ENCODE measurements around the gene SLC34A2. TPM values are rescaled to one million over a fixed set of nuclear protein-coding genes. Genes with fewer than 3 reads are reported as not detected.

SLC34A2 gene
- total and polyA plus RNA-seq, 11 donors = 0.04 to 5.5 TPM; not detected in 9

DNA sequence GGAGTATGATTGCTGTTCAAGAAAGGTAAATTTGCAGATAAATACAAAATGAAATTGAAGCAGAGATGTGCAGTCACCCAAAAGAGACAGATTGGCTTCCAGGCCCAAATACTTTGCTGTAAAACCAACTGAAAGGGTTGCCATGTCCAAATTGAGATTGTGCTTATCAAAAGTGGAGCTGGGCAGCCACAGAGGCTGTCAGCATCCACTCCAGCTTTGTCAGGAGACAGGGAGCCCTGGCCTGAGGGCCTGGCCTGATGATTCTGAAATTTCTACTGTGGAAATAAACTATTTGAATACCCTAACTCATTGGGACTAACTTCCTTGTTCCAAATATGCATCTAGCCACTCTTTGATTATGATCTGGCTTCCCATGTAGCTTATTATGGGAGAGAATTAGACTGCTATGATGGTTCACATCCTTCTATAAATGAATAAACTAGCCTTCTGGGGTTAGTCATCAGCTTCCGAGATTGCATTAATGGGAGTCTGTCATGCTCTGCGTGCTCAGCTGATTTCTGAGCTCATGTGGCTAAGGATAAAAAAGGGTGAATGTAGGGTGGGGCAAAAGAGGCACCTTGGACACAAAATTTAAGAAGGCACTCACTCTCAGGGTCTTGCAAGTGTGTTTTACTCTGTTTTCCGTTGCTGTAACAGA is 48.2 kb downstream of the SLC34A2 start:
- Histone ChIP-seq H3K4me3 (no peak overlapping the region), H3K4me1 (peaks cover 0 to 9% (median 0%) of the 10 kb centered on the region in 12 donors), H3K27ac (peak overlapping the region in 5 of 12 donors; percentile 12 to 60 (median 22)), H3K27me3 (no peaks in the 10 kb centered on the region), H3K9me3 (no peaks in the 10 kb centered on the region), H3K36me3 (no peaks in the 10 kb centered on the region)
- no peak for TF ChIP-seq POLR2A (IDR thresholded peaks at IDR 0.05)
- TF ChIP-seq, protein P1, sequence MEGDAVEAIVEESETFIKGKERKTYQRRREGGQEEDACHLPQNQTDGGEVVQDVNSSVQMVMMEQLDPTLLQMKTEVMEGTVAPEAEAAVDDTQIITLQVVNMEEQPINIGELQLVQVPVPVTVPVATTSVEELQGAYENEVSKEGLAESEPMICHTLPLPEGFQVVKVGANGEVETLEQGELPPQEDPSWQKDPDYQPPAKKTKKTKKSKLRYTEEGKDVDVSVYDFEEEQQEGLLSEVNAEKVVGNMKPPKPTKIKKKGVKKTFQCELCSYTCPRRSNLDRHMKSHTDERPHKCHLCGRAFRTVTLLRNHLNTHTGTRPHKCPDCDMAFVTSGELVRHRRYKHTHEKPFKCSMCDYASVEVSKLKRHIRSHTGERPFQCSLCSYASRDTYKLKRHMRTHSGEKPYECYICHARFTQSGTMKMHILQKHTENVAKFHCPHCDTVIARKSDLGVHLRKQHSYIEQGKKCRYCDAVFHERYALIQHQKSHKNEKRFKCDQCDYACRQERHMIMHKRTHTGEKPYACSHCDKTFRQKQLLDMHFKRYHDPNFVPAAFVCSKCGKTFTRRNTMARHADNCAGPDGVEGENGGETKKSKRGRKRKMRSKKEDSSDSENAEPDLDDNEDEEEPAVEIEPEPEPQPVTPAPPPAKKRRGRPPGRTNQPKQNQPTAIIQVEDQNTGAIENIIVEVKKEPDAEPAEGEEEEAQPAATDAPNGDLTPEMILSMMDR (IDR thresholded peaks at IDR 0.05) = no peak
- WGBS, 4 donors = 27 to 59% (median 50%) methylated on average over 3 of the region's 3 CpGs
- intact Hi-C loops (cut with DNase I) = no loop called here
- DNase-seq = no peak
- ATAC-seq = peak in 1 of 4 donors; percentile 65

- intact Hi-C loops (cut with DNase I) = no loop called here
- Histone ChIP-seq H3K9me3 (peaks cover 0 to 4% (median 0%) of the 10 kb centered on the region in 12 donors), H3K4me1 (peaks cover 0 to 9% (median 0%) of the 10 kb centered on the region in 12 donors), H3K27ac (peak overlapping the region in 4 of 12 donors; percentile 14 to 60 (median 36)), H3K36me3 (no peaks in the 10 kb centered on the region), H3K4me3 (no peak overlapping the region), H3K27me3 (no peaks in the 10 kb centered on the region)
- TF ChIP-seq, protein P1 (IDR thresholded peaks at IDR 0.05) = no peak
- no peak for TF ChIP-seq POLR2A (IDR thresholded peaks at IDR 0.05)
- WGBS, 4 donors = 67 to 76% (median 69%) methylated on average over 2 of the region's 2 CpGs
- ATAC-seq (no peak), DNase-seq (no peak)
Measured at GRCh38 chr4:25704516-25704915, 48.9 kb downstream of the SLC34A2 start.

- no peak overlapping the region for H3K27ac ChIP-seq
- no peaks in the 10 kb centered on the region for H3K27me3 ChIP-seq
- 50 to 75% (median 62%) methylated on average over 3 of the region's 3 CpGs for WGBS, 4 donors
- no peaks in the 10 kb centered on the region for H3K36me3 ChIP-seq
- peaks cover 0 to 4% (median 0%) of the 10 kb centered on the region in 12 donors for H3K9me3 ChIP-seq
- intact Hi-C loops (cut with DNase I) = no loop called here
- TF ChIP-seq POLR2A (IDR thresholded peaks at IDR 0.05) = no peak
- TF ChIP-seq, protein P1 (IDR thresholded peaks at IDR 0.05) = no peak
- DNase-seq (no peak), ATAC-seq (no peak)
- no peaks in the 10 kb centered on the region for H3K4me1 ChIP-seq
- H3K4me3 ChIP-seq = no peak overlapping the region
Measured at GRCh38 chr4:25710637-25711036, 55.0 kb downstream of the SLC34A2 start.

GRCh38 chr4:25712611-25713010 is 57.0 kb downstream of the SLC34A2 start:
- no peaks in the 10 kb centered on the region for H3K36me3 ChIP-seq

More at GRCh38 chr4:25712611-25713010, 57.0 kb downstream of the SLC34A2 start:
- Histone ChIP-seq H3K9me3 (peaks cover 0 to 4% (median 0%) of the 10 kb centered on the region in 12 donors), H3K27me3 (no peaks in the 10 kb centered on the region), H3K4me3 (no peak overlapping the region), H3K4me1 (no peaks in the 10 kb centered on the region), H3K27ac (no peak overlapping the region)
- TF ChIP-seq POLR2A (IDR thresholded peaks at IDR 0.05) = no peak
- TF ChIP-seq, protein P1 (IDR thresholded peaks at IDR 0.05) = no peak
- intact Hi-C loops (cut with DNase I) = no loop called here
- DNase-seq (no peak), ATAC-seq (no peak)
- 86 to 89% (median 88%) methylated on average over 2 of the region's 2 CpGs for WGBS, 4 donors
